Measurements from ENCODE around the gene RAB11FIP3. TPM values are rescaled to one million over a fixed set of nuclear protein-coding genes. Genes with fewer than 3 reads are reported as not detected.
A peak's percentile ranks its signal among the peaks of the same experiment; 100 is the strongest.

RAB11FIP3 gene
- total and polyA plus RNA-seq, 9 of the 15 experiments (the other 6 are each of a cell fraction or from before 2014, with no cell fraction given), result 0.46 to 13.1 (median 4.3) TPM

DNA sequence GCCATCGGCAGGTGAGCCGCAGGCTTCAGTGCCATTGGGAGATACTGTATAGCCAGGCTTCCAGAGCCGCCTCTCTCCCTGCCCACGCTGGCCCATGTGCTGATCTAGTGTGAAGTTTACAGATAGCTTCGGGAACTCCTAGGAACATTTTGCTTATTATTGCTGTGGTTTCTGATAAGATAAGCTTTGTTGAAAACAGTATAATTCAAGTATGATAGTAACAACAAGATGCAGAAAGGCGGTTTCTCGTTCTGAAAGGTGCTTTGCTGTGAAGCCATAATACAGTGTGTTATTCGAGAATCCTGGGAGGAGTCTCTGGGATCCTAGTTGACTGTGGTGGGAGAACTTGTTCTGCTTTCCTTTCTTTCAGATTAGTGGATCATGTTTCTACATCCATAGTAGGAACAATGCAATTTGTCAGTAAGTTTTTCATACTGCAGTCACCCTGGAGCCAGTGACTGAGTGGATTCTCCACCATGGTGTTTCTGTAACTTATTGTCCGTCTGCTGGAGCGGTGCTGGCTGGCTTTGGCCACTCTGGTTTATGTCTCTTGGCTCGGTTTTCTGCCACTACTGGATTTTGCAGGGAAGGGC, 31.5 kb downstream of the RAB11FIP3 start (continued):
- TF ChIP-seq GTF2A2 (tag; IDR thresholded peaks at IDR 0.05) (no peak), CCNT2 (IDR thresholded peaks at IDR 0.05; ENCODE audit: borderline replicate concordance, extremely low read depth, insufficient read length, low read depth, low read length) (peak; percentile 62)
- TF ChIP-seq, protein P1, sequence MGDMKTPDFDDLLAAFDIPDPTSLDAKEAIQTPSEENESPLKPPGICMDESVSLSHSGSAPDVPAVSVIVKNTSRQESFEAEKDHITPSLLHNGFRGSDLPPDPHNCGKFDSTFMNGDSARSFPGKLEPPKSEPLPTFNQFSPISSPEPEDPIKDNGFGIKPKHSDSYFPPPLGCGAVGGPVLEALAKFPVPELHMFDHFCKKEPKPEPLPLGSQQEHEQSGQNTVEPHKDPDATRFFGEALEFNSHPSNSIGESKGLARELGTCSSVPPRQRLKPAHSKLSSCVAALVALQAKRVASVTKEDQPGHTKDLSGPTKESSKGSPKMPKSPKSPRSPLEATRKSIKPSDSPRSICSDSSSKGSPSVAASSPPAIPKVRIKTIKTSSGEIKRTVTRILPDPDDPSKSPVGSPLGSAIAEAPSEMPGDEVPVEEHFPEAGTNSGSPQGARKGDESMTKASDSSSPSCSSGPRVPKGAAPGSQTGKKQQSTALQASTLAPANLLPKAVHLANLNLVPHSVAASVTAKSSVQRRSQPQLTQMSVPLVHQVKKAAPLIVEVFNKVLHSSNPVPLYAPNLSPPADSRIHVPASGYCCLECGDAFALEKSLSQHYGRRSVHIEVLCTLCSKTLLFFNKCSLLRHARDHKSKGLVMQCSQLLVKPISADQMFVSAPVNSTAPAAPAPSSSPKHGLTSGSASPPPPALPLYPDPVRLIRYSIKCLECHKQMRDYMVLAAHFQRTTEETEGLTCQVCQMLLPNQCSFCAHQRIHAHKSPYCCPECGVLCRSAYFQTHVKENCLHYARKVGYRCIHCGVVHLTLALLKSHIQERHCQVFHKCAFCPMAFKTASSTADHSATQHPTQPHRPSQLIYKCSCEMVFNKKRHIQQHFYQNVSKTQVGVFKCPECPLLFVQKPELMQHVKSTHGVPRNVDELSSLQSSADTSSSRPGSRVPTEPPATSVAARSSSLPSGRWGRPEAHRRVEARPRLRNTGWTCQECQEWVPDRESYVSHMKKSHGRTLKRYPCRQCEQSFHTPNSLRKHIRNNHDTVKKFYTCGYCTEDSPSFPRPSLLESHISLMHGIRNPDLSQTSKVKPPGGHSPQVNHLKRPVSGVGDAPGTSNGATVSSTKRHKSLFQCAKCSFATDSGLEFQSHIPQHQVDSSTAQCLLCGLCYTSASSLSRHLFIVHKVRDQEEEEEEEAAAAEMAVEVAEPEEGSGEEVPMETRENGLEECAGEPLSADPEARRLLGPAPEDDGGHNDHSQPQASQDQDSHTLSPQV (IDR thresholded peaks at IDR 0.05), result no peak; the same call in 1 of the 2 replicates
- TF ChIP-seq, protein P2, sequence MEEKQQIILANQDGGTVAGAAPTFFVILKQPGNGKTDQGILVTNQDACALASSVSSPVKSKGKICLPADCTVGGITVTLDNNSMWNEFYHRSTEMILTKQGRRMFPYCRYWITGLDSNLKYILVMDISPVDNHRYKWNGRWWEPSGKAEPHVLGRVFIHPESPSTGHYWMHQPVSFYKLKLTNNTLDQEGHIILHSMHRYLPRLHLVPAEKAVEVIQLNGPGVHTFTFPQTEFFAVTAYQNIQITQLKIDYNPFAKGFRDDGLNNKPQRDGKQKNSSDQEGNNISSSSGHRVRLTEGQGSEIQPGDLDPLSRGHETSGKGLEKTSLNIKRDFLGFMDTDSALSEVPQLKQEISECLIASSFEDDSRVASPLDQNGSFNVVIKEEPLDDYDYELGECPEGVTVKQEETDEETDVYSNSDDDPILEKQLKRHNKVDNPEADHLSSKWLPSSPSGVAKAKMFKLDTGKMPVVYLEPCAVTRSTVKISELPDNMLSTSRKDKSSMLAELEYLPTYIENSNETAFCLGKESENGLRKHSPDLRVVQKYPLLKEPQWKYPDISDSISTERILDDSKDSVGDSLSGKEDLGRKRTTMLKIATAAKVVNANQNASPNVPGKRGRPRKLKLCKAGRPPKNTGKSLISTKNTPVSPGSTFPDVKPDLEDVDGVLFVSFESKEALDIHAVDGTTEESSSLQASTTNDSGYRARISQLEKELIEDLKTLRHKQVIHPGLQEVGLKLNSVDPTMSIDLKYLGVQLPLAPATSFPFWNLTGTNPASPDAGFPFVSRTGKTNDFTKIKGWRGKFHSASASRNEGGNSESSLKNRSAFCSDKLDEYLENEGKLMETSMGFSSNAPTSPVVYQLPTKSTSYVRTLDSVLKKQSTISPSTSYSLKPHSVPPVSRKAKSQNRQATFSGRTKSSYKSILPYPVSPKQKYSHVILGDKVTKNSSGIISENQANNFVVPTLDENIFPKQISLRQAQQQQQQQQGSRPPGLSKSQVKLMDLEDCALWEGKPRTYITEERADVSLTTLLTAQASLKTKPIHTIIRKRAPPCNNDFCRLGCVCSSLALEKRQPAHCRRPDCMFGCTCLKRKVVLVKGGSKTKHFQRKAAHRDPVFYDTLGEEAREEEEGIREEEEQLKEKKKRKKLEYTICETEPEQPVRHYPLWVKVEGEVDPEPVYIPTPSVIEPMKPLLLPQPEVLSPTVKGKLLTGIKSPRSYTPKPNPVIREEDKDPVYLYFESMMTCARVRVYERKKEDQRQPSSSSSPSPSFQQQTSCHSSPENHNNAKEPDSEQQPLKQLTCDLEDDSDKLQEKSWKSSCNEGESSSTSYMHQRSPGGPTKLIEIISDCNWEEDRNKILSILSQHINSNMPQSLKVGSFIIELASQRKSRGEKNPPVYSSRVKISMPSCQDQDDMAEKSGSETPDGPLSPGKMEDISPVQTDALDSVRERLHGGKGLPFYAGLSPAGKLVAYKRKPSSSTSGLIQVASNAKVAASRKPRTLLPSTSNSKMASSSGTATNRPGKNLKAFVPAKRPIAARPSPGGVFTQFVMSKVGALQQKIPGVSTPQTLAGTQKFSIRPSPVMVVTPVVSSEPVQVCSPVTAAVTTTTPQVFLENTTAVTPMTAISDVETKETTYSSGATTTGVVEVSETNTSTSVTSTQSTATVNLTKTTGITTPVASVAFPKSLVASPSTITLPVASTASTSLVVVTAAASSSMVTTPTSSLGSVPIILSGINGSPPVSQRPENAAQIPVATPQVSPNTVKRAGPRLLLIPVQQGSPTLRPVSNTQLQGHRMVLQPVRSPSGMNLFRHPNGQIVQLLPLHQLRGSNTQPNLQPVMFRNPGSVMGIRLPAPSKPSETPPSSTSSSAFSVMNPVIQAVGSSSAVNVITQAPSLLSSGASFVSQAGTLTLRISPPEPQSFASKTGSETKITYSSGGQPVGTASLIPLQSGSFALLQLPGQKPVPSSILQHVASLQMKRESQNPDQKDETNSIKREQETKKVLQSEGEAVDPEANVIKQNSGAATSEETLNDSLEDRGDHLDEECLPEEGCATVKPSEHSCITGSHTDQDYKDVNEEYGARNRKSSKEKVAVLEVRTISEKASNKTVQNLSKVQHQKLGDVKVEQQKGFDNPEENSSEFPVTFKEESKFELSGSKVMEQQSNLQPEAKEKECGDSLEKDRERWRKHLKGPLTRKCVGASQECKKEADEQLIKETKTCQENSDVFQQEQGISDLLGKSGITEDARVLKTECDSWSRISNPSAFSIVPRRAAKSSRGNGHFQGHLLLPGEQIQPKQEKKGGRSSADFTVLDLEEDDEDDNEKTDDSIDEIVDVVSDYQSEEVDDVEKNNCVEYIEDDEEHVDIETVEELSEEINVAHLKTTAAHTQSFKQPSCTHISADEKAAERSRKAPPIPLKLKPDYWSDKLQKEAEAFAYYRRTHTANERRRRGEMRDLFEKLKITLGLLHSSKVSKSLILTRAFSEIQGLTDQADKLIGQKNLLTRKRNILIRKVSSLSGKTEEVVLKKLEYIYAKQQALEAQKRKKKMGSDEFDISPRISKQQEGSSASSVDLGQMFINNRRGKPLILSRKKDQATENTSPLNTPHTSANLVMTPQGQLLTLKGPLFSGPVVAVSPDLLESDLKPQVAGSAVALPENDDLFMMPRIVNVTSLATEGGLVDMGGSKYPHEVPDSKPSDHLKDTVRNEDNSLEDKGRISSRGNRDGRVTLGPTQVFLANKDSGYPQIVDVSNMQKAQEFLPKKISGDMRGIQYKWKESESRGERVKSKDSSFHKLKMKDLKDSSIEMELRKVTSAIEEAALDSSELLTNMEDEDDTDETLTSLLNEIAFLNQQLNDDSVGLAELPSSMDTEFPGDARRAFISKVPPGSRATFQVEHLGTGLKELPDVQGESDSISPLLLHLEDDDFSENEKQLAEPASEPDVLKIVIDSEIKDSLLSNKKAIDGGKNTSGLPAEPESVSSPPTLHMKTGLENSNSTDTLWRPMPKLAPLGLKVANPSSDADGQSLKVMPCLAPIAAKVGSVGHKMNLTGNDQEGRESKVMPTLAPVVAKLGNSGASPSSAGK (IDR thresholded peaks at IDR 0.05), result peak; percentile 44; the same call in 1 of the 2 replicates
- TF ChIP-seq, protein P3, sequence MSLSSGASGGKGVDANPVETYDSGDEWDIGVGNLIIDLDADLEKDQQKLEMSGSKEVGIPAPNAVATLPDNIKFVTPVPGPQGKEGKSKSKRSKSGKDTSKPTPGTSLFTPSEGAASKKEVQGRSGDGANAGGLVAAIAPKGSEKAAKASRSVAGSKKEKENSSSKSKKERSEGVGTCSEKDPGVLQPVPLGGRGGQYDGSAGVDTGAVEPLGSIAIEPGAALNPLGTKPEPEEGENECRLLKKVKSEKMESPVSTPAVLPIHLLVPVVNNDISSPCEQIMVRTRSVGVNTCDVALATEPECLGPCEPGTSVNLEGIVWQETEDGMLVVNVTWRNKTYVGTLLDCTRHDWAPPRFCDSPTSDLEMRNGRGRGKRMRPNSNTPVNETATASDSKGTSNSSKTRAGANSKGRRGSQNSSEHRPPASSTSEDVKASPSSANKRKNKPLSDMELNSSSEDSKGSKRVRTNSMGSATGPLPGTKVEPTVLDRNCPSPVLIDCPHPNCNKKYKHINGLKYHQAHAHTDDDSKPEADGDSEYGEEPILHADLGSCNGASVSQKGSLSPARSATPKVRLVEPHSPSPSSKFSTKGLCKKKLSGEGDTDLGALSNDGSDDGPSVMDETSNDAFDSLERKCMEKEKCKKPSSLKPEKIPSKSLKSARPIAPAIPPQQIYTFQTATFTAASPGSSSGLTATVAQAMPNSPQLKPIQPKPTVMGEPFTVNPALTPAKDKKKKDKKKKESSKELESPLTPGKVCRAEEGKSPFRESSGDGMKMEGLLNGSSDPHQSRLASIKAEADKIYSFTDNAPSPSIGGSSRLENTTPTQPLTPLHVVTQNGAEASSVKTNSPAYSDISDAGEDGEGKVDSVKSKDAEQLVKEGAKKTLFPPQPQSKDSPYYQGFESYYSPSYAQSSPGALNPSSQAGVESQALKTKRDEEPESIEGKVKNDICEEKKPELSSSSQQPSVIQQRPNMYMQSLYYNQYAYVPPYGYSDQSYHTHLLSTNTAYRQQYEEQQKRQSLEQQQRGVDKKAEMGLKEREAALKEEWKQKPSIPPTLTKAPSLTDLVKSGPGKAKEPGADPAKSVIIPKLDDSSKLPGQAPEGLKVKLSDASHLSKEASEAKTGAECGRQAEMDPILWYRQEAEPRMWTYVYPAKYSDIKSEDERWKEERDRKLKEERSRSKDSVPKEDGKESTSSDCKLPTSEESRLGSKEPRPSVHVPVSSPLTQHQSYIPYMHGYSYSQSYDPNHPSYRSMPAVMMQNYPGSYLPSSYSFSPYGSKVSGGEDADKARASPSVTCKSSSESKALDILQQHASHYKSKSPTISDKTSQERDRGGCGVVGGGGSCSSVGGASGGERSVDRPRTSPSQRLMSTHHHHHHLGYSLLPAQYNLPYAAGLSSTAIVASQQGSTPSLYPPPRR (CRISPR knock-in tag; IDR thresholded peaks at IDR 0.05; ENCODE audit: borderline replicate concordance), result no peak

Data from K562 (cell line).